ENCODE measurements around the gene SORBS1. TPM values are rescaled to one million over a fixed set of nuclear protein-coding genes. Genes with fewer than 3 reads are reported as not detected.

Gene SORBS1
- total RNA-seq, 4 donors from 2014 or later: 21.5 to 65.8 (median 30.1) TPM

- H3K27ac ChIP-seq: no peak overlapping the region
- no peaks in the 10 kb centered on the region for H3K27me3 ChIP-seq
- WGBS, 2 donors: 81 to 84% methylated on average over 4 of the region's 4 CpGs
- H3K4me3 ChIP-seq (replicated peaks in 1 of 3): no peak overlapping the region
- DNase-seq: no peak
- H3K9me3 ChIP-seq: no peaks in the 10 kb centered on the region
- TF ChIP-seq POLR2A (IDR thresholded peaks at IDR 0.05): no peak
- TF ChIP-seq CTCF (IDR thresholded peaks at IDR 0.05): no peak
- intact Hi-C loops (cut with DNase I): no loop called here
- peaks cover 12 to 16% of the 10 kb centered on the region in 2 donors for H3K4me1 ChIP-seq
- H3K36me3 ChIP-seq: no peaks in the 10 kb centered on the region
These were observed 106.2 kb downstream of the SORBS1 start for GRCh38 chr10:95454940-95455339.

- TF ChIP-seq POLR2A (IDR thresholded peaks at IDR 0.05) (no peak), CTCF (IDR thresholded peaks at IDR 0.05) (no peak)
- H3K27me3 ChIP-seq: no peaks in the 10 kb centered on the region
- H3K9me3 ChIP-seq: no peaks in the 10 kb centered on the region
- H3K27ac ChIP-seq: no peak overlapping the region
- no peak overlapping the region for H3K4me3 ChIP-seq (replicated peaks in 1 of 3)
- H3K4me1 ChIP-seq: peaks cover 8 to 10% of the 10 kb centered on the region in 2 donors
- intact Hi-C loops (cut with DNase I): no loop called here
- DNase-seq: no peak
- H3K36me3 ChIP-seq: no peaks in the 10 kb centered on the region
- WGBS, 2 donors: 93 to 98% methylated on average over 3 of the region's 3 CpGs
These were observed 106.8 kb downstream of the SORBS1 start for GRCh38 chr10:95454356-95454755.

GRCh38 chr10:95451568-95452524 lies 109.3 kb downstream of the SORBS1 start:
- no peak overlapping the region for H3K4me3 ChIP-seq (replicated peaks in 1 of 3)
- no peak for DNase-seq
- H3K27ac ChIP-seq: no peak overlapping the region
- 65 to 88% methylated on average over 4 of the region's 4 CpGs for WGBS, 2 donors
- H3K27me3 ChIP-seq: no peaks in the 10 kb centered on the region
- intact Hi-C loops (cut with DNase I): no loop called here
- no peak for TF ChIP-seq CTCF (IDR thresholded peaks at IDR 0.05)
- no peak for TF ChIP-seq POLR2A (IDR thresholded peaks at IDR 0.05)
- no peaks in the 10 kb centered on the region for H3K9me3 ChIP-seq
- no peaks in the 10 kb centered on the region for H3K36me3 ChIP-seq
- peaks cover 0 to 8% of the 10 kb centered on the region in 2 donors for H3K4me1 ChIP-seq

GRCh38 chr10:95451150-95451549 lies 110.0 kb downstream of the SORBS1 start:
- no peak for DNase-seq
- no peaks in the 10 kb centered on the region for H3K9me3 ChIP-seq
- intact Hi-C loops (cut with DNase I): no loop called here
- H3K4me1 ChIP-seq: peaks cover 1 to 13% of the 10 kb centered on the region in 2 donors
- no peaks in the 10 kb centered on the region for H3K27me3 ChIP-seq
- H3K27ac ChIP-seq: no peak overlapping the region
- H3K36me3 ChIP-seq: no peaks in the 10 kb centered on the region
- no peak overlapping the region for H3K4me3 ChIP-seq (replicated peaks in 1 of 3)
- TF ChIP-seq CTCF (IDR thresholded peaks at IDR 0.05) (no peak), POLR2A (IDR thresholded peaks at IDR 0.05) (no peak)
- 69 to 79% methylated on average over 5 of the region's 5 CpGs for WGBS, 2 donors

- Histone ChIP-seq H3K4me3 (replicated peaks in 1 of 3) (no peak overlapping the region), H3K27me3 (no peaks in the 10 kb centered on the region), H3K27ac (no peak overlapping the region), H3K9me3 (no peaks in the 10 kb centered on the region), H3K4me1 (peaks cover 11 to 22% of the 10 kb centered on the region in 2 donors), H3K36me3 (no peaks in the 10 kb centered on the region)
- intact Hi-C loops (cut with DNase I): no loop called here
- no peak for TF ChIP-seq CTCF (IDR thresholded peaks at IDR 0.05)
- no peak for TF ChIP-seq POLR2A (IDR thresholded peaks at IDR 0.05)
- DNase-seq: no peak
- 93 to 98% methylated on average over 4 of the region's 4 CpGs for WGBS, 2 donors
These were observed 111.0 kb downstream of the SORBS1 start for GRCh38 chr10:95450188-95450587.
